ENCODE data around the gene GPR42. TPM values are rescaled to one million over a fixed set of nuclear protein-coding genes. Genes with fewer than 3 reads are reported as not detected.
"Not testable (repeated sequence)": the region's sequence is repeated elsewhere in the genome, so short reads cannot be mapped to it uniquely, and the experiment has no call there.

Gene GPR42
- total RNA-seq, 1 donor from 2014 or later = not detected

DNA sequence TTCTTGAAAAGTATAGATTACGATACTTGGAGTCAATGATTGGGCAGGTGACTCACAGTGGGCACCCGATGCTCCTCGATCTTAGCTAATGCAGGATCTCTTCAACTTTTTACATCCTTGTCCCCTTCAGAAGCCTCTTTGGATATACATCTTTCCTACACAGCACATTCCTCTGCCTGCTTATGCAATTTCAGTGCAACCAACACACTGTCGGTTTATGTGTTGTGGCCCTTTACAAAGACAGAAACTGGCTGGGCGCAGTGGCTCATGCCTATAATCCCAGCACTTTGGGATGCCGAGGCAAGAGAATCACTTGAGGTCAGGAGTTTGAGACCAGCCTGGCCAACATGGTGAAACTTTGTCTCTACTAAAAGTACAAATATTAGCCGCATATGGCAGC lies 2.6 kb downstream of the GPR42 start:
- Histone ChIP-seq H3K9me3 (peaks cover 0 to 4% of the 10 kb centered on the region in 2 donors), H3K36me3 (no peaks in the 10 kb centered on the region), H3K4me3 (no peak overlapping the region), H3K4me1 (no peaks in the 10 kb centered on the region), H3K27ac (no peak overlapping the region), H3K27me3 (no peaks in the 10 kb centered on the region)
- DNase-seq (ENCODE audit: low spot score in 2 of 2) = no peak
- intact Hi-C loops (cut with DNase I) = no loop called here
- TF ChIP-seq, protein P1, sequence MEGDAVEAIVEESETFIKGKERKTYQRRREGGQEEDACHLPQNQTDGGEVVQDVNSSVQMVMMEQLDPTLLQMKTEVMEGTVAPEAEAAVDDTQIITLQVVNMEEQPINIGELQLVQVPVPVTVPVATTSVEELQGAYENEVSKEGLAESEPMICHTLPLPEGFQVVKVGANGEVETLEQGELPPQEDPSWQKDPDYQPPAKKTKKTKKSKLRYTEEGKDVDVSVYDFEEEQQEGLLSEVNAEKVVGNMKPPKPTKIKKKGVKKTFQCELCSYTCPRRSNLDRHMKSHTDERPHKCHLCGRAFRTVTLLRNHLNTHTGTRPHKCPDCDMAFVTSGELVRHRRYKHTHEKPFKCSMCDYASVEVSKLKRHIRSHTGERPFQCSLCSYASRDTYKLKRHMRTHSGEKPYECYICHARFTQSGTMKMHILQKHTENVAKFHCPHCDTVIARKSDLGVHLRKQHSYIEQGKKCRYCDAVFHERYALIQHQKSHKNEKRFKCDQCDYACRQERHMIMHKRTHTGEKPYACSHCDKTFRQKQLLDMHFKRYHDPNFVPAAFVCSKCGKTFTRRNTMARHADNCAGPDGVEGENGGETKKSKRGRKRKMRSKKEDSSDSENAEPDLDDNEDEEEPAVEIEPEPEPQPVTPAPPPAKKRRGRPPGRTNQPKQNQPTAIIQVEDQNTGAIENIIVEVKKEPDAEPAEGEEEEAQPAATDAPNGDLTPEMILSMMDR (IDR thresholded peaks at IDR 0.05) = no peak

DNA sequence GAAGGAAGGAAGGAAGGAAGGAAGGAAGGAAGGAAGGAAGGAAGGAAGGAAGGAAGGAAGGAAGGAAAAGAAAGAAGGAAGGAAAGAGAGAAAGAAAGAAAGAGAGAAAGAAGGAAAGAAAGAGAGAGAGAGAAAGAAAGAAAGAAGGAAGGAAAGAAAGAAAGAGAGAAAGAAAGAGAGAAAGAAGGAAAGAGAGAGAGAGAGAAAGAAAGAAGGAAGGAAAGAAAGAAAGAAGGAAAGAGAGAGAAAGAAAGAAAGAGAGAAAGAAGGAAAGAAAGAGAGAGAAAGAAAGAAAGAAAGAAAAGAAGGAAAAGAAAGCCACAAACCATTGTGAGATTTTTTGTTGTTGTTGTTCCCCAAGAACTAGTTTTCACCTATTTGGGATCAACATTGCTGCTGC lies 3.2 kb downstream of the GPR42 start:
- intact Hi-C loops (cut with DNase I); H3K27me3 ChIP-seq; DNase-seq (ENCODE audit: low spot score in 2 of 2); H3K27ac ChIP-seq; H3K36me3 ChIP-seq; H3K4me3 ChIP-seq; H3K4me1 ChIP-seq; H3K9me3 ChIP-seq: not testable (repeated sequence)

DNA sequence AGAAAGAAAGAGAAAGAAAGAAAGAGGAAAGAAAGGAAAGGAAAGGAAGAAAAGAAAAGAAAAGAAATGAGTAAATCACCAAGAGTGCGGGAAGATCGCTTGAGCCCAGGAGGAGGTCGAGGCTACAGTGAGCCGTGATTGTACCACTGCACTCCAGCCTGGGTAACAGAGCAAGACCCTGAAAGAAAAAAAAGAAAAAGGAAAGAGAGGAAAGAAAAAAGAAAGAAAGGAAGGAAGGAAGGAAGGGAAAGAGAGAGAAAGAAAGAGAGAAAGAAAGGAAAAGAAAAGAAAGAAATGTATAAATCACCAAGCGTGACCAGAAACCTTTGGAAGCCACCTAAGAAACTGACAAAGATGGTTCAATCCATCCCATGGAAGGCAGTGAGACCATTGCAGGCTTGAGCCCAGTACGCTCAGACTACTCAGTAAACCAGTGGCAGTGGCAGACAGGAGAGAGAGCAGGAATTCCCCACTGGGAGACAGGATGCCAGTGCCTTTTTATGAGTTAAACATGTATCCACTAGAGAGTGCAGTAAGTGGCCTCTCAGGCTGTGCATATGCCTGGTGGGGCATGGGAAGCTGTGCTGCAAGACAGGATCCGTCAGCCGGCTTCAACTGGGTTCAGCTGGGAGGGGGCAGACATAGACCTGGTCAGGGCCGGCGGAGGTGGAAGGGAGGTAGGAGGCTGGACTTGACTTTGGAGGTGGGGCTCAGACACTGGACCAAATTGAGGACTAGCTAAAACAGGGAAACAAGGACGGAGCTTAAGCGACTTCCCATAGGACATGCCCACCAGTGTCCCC lies 4.8 kb downstream of the GPR42 start:
- H3K36me3 ChIP-seq = no peaks in the 10 kb centered on the region
- no peaks in the 10 kb centered on the region for H3K9me3 ChIP-seq
- H3K27ac ChIP-seq = no peak overlapping the region
- intact Hi-C loops (cut with DNase I) = no loop called here
- no peak for DNase-seq (ENCODE audit: low spot score in 2 of 2)
- no peak overlapping the region for H3K4me3 ChIP-seq
- H3K27me3 ChIP-seq = no peaks in the 10 kb centered on the region
- TF ChIP-seq, protein P1 (IDR thresholded peaks at IDR 0.05) = no peak
- no peaks in the 10 kb centered on the region for H3K4me1 ChIP-seq

DNA sequence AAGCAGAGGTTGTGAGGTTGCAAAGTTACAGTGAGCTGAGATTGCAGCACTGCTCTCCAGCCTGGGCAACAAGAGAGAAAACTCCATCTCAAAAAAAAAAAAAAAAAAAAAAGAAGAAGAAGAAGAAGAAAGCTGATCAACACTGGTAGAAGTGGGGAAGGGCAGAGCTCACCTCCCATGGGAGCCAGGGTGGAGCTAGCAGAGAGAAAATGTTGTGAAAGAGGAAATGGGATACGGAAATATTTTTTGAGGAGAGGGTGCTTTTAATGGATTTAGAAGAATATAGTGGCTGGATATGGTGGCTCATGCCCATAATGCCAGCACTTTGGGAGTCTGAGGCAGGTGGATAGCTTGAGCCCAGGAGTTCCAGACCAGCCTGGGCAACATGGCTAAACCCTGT lies 6.8 kb downstream of the GPR42 start:
- Histone ChIP-seq H3K27me3 (no peaks in the 10 kb centered on the region), H3K4me1 (no peaks in the 10 kb centered on the region), H3K27ac (no peak overlapping the region), H3K4me3 (no peak overlapping the region), H3K36me3 (no peaks in the 10 kb centered on the region), H3K9me3 (no peaks in the 10 kb centered on the region)
- TF ChIP-seq, protein P1 (IDR thresholded peaks at IDR 0.05) = no peak
- intact Hi-C loops (cut with DNase I) = no loop called here
- no peak for DNase-seq (ENCODE audit: low spot score in 2 of 2)

DNA sequence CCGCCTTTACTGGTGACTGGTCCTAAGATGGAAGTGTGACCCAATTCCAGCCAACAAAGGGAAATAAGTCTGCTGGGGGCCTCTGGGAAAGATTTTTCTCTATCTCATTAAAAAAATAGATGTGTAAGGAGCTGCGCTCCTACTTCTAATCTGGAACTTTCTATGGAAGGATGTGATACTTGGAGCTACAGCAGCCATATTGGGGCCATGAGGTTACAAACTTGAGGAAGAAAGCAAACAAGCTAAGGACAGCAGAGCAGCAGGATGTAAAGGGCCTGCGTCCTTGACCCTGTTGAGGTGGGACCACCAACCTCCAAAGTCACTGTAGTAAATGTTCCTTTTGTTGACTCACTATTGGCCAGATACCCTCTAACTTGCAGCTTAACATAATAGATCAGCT lies 7.5 kb downstream of the GPR42 start:
- no peak for DNase-seq (ENCODE audit: low spot score in 2 of 2)
- H3K27me3 ChIP-seq = no peaks in the 10 kb centered on the region
- TF ChIP-seq, protein P1 (IDR thresholded peaks at IDR 0.05) = no peak
- H3K27ac ChIP-seq = no peak overlapping the region
- H3K4me3 ChIP-seq = no peak overlapping the region
- no peaks in the 10 kb centered on the region for H3K36me3 ChIP-seq
- no peaks in the 10 kb centered on the region for H3K9me3 ChIP-seq
- no peaks in the 10 kb centered on the region for H3K4me1 ChIP-seq
- intact Hi-C loops (cut with DNase I) = no loop called here

DNA sequence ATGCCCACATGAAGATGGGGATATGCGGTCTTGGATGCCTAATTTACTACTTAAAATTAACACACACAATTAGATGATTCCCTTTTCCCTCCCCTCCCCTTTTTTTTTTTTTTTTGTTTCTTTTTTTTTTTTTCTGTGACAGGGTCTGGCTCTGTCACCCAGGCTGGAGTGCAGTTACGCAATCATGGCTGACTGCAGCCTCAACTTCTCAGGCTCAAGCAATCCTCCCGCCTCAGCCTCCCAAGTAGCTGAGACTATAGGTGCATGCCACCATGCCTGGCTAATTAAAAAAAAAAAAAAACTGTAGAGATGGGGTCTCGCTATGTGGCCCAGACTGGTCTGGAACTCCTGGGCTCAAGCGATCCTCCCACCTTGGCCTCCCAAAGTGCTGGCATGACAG lies 8.7 kb downstream of the GPR42 start:
- intact Hi-C loops (cut with DNase I) = not testable (repeated sequence)

DNA sequence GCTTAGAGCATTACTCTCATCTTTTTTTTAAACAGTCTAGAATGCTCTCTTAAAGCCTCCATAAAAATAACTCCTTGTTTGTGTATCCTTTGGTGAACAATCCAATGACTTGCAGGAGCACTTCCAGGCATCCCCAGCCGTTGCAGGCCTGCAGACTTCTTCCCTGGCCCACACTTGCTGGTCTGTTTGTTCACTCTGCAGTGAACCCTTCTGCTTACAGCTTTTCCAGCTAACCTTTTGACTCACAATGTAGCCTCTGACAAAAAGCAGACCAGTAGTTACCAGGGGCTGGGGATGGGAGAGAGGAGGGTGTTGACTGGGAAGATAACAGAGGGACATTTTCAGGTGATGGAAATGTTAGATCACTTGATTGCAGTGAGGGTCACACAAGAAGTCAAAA lies 9.1 kb downstream of the GPR42 start:
- Histone ChIP-seq H3K4me3 (no peak overlapping the region), H3K9me3 (no peaks in the 10 kb centered on the region), H3K4me1 (no peaks in the 10 kb centered on the region), H3K27me3 (no peaks in the 10 kb centered on the region), H3K36me3 (no peaks in the 10 kb centered on the region), H3K27ac (no peak overlapping the region)
- TF ChIP-seq, protein P1 (IDR thresholded peaks at IDR 0.05) = no peak
- intact Hi-C loops (cut with DNase I) = no loop called here
- no peak for DNase-seq (ENCODE audit: low spot score in 2 of 2)

More for the DNA sequence above, 8.7 kb downstream of the GPR42 start:
- not testable (repeated sequence) for H3K9me3 ChIP-seq; H3K27ac ChIP-seq; H3K4me3 ChIP-seq; H3K27me3 ChIP-seq; DNase-seq (ENCODE audit: low spot score in 2 of 2); H3K36me3 ChIP-seq; H3K4me1 ChIP-seq
